ENCODE data around the gene DHX30. TPM values are rescaled to one million over a fixed set of nuclear protein-coding genes. Genes with fewer than 3 reads are reported as not detected.

DHX30 gene
- total and polyA plus RNA-seq, 9 of the 15 experiments (the other 6 are each of a cell fraction or from before 2014, with no cell fraction given): 12.3 to 158 (median 79.0) TPM

GRCh38 chr3:47855461-47856383 is 52.8 kb downstream of the DHX30 start:
- in situ Hi-C loops (cut with MboI): no loop called here
- 83% methylated on average over 21 of the region's 21 CpGs for WGBS (ENCODE audit: insufficient coverage, low coverage, missing lambda C conversion rate)
- Histone ChIP-seq H2AFZ (ENCODE audit: low read depth, low read length) (no peak overlapping the region), H3K4me3 (no peak overlapping the region), H3K9me1 (ENCODE audit: control insufficient read depth, insufficient read depth, low read length) (no peaks in the 10 kb centered on the region), H3K9me3 (replicated peaks; ENCODE audit: control insufficient read depth, insufficient read depth, low read depth, low read length) (no peaks in the 10 kb centered on the region), H3K4me2 (ENCODE audit: insufficient read depth, low read length) (no peak overlapping the region), H3K9ac (ENCODE audit: insufficient read depth in 1 of 2, low read depth in 2 of 2, low read length in 2 of 2) (0 out of 4 replicates have a peak overlapping the region, but pooled peaks of 1 of the 2 experiments have one; percentile 15), H3K27me3 (ENCODE audit: control insufficient read depth in 2 of 2, insufficient read depth in 2 of 2, low read length in 2 of 2) (no peaks in the 10 kb centered on the region), H3K27ac (ENCODE audit: extremely low read depth, low read depth, low read length) (no peak overlapping the region), H4K20me1 (replicated peaks; ENCODE audit: control insufficient read depth, insufficient read depth, low read length) (peaks cover 8% of the 10 kb centered on the region; the same call in 1 of the 2 replicates), H3K4me1 (replicated peaks in 1 of 2; ENCODE audit: control insufficient read depth in 2 of 2, insufficient read depth in 2 of 2, low read length in 2 of 2) (peaks cover 0 to 8% of the 10 kb centered on the region in 2 experiments; a peak in 2 of 5 replicates), H3K79me2 (ENCODE audit: control insufficient read depth, insufficient read depth, low read length) (no peaks in the 10 kb centered on the region), H3K36me3 (ENCODE audit: control insufficient read depth, insufficient read depth, low read length) (peaks cover 70% of the 10 kb centered on the region; the same call in 2 of the 3 replicates)
- no peak for DNase-seq (ENCODE audit: extremely low read depth in 1 of 4, low spot score in 3 of 4)
- FAIRE-seq: no peak
- intact Hi-C loops (cut with micrococcal nuclease): no loop called here
- ChIA-PET POLR2A (no interaction called here), CTCF (ENCODE audit: low intra/inter-chr PET ratio) (no interaction called here)
- no peak for ATAC-seq
- TF ChIP-seq ZNF551 (CRISPR knock-in tag; IDR thresholded peaks at IDR 0.05): no peak
- 0 out of 2 replicates have a peak, but pooled peaks have one; percentile 19 for TF ChIP-seq POLR2G (IDR thresholded peaks at IDR 0.05; ENCODE audit: low read depth, low read length)
- BruUV-seq (replicated peaks): no TSS peak

DNA sequence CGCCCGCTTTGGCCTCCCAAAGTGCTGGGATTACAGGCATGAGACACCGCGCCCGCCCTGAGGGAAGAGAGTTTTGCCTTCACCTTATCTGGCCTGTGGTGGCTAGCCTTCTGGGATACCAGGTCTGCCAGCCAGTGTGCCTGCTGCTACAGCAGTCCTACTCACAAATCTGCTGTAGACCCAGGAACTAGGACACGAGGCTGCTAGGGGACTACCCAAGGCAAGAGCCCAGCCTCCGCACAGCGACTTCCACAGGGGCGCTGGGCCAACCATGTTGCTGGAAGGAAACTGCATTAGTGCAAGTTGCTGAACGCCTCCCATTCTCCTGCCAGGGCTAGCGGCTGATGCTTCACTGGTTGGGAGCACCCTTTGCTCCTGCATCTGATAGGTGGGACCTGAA is 53.7 kb downstream of the DHX30 start:
- intact Hi-C loops (cut with micrococcal nuclease): no loop called here
- CTCF ChIA-PET (ENCODE audit: low intra/inter-chr PET ratio): no interaction called here

More for the DNA sequence above, 53.7 kb downstream of the DHX30 start:
- H3K36me3 ChIP-seq (ENCODE audit: control insufficient read depth, insufficient read depth, low read length): peaks cover 60% of the 10 kb centered on the region; the same call in 2 of the 3 replicates
- POLR2A ChIA-PET: no interaction called here
- BruUV-seq (replicated peaks): no TSS peak
- FAIRE-seq (no peak), ATAC-seq (no peak), DNase-seq (ENCODE audit: extremely low read depth in 1 of 4, low spot score in 3 of 4) (no peak)
- TF ChIP-seq RBM22 (IDR thresholded peaks at IDR 0.05; ENCODE audit: low read depth, low read length, poor library complexity, severe bottlenecking) (peak; percentile 41), RFX5 (IDR thresholded peaks at IDR 0.05; ENCODE audit: low read depth, low read length) (no peak)
- H3K27me3 ChIP-seq (ENCODE audit: control insufficient read depth in 2 of 2, insufficient read depth in 2 of 2, low read length in 2 of 2): no peaks in the 10 kb centered on the region
- in situ Hi-C loops (cut with MboI): no loop called here
- no peaks in the 10 kb centered on the region for H3K9me3 ChIP-seq (replicated peaks; ENCODE audit: control insufficient read depth, insufficient read depth, low read depth, low read length)
- no peak overlapping the region for H3K27ac ChIP-seq (ENCODE audit: extremely low read depth, low read depth, low read length)
- H3K4me3 ChIP-seq: no peak overlapping the region
- H3K9ac ChIP-seq (ENCODE audit: insufficient read depth in 1 of 2, low read depth in 2 of 2, low read length in 2 of 2): 0 out of 4 replicates have a peak overlapping the region, but pooled peaks of 1 of the 2 experiments have one; percentile 60
- H3K79me2 ChIP-seq (ENCODE audit: control insufficient read depth, insufficient read depth, low read length): no peaks in the 10 kb centered on the region
- no peaks in the 10 kb centered on the region for H3K9me1 ChIP-seq (ENCODE audit: control insufficient read depth, insufficient read depth, low read length)
- peaks cover 5% of the 10 kb centered on the region; the same call in 1 of the 2 replicates for H4K20me1 ChIP-seq (replicated peaks; ENCODE audit: control insufficient read depth, insufficient read depth, low read length)
- 93% methylated on average over 11 of the region's 11 CpGs for WGBS (ENCODE audit: insufficient coverage, low coverage, missing lambda C conversion rate)
- H3K4me2 ChIP-seq (ENCODE audit: insufficient read depth, low read length): no peak overlapping the region
- H2AFZ ChIP-seq (ENCODE audit: low read depth, low read length): no peak overlapping the region
- H3K4me1 ChIP-seq (replicated peaks in 1 of 2; ENCODE audit: control insufficient read depth in 2 of 2, insufficient read depth in 2 of 2, low read length in 2 of 2): peaks cover 0 to 8% of the 10 kb centered on the region in 2 experiments; a peak in 2 of 5 replicates
